IMR-90 (cell line): ENCODE results near the gene GOLGA3. TPM values are rescaled to one million over a fixed set of nuclear protein-coding genes. Genes with fewer than 3 reads are reported as not detected.
A peak's percentile ranks its signal among the peaks of the same experiment; 100 is the strongest.

Experiments
- ATAC-seq: fragments of 200-7000 bp; cut with Tn5 transposase; 2 replicates; pipeline ENCODE4 v1.9.1; 2020; ENCODE audit warnings: low read depth, mild to moderate bottlenecking, moderate library complexity
- BruUV-seq: library from RNA; stranded (reverse); fragments of 400-500 nt; replicated peaks from 2 replicates; lab custom pipeline; 2021; lab: Mats Ljungman, UMichigan
- CTCF ChIA-PET: fragments of 300-600 bp; formaldehyde crosslinking; extraction: SDS; loops from one replicate; lab custom pipeline; 2021; ENCODE audit warnings: antibody characterized with exemption; lab: Yijun Ruan, JAX
- POLR2A ChIA-PET: fragments of 300-600 bp; sonication (Branson Sonifier 250); formaldehyde crosslinking; loops from one replicate; lab custom pipeline; 2022; ENCODE audit warnings: antibody characterized with exemption; ENCODE audit not compliant: unreplicated experiment; lab: Charles Lee
- DNase-seq: peaks from one replicate; pipeline ENCODE4 v3.0.0; 2013
- H2AFZ ChIP-seq: replicated peaks from 2 replicates; pipeline ENCODE3; 2013; ENCODE audit warnings: low read length, mild to moderate bottlenecking; ENCODE audit not compliant: poor library complexity
- H2AK5ac ChIP-seq: 2 replicates; pipeline ENCODE4 v1.6.1; 2013; ENCODE audit warnings: low read depth, low read length, inconsistent platforms
- H2AK9ac ChIP-seq: replicated peaks from 2 replicates; pipeline ENCODE3; 2013; ENCODE audit warnings: mild to moderate bottlenecking, low read depth, low read length, moderate library complexity; ENCODE audit not compliant: poor library complexity
- H2BK120ac ChIP-seq: 2 replicates; pipeline ENCODE4 v1.6.1; 2013; ENCODE audit warnings: low read depth, low read length, inconsistent platforms
- H2BK15ac ChIP-seq: 3 replicates; pipeline ENCODE4 v1.6.1; 2013; ENCODE audit warnings: low read depth, low read length, inconsistent platforms
- H2BK20ac ChIP-seq: 2 replicates; pipeline ENCODE4 v1.6.1; 2013; ENCODE audit warnings: low read depth, mild to moderate bottlenecking, inconsistent platforms, low read length, moderate library complexity
- H2BK5ac ChIP-seq: 2 replicates; pipeline ENCODE4 v1.6.1; 2013; ENCODE audit warnings: mild to moderate bottlenecking, low read depth, low read length, inconsistent platforms; ENCODE audit not compliant: poor library complexity, severe bottlenecking
- H3K14ac ChIP-seq: replicated peaks from 2 replicates; pipeline ENCODE4 v1.6.1; 2013; ENCODE audit warnings: low read depth, low read length, inconsistent platforms
- H3K18ac ChIP-seq: 2 replicates; pipeline ENCODE4 v1.6.1; 2013; ENCODE audit warnings: low read depth, low read length, control low read depth
- H3K23ac ChIP-seq: 2 replicates; pipeline ENCODE4 v1.6.1; 2013; ENCODE audit warnings: low read depth, low read length, inconsistent platforms
- H3K27ac ChIP-seq: 2 replicates; pipeline ENCODE4 v1.5.1; 2013; ENCODE audit warnings: mild to moderate bottlenecking, control low read depth, low read length; ENCODE audit not compliant: insufficient read depth
- H3K27me3 ChIP-seq: 2 replicates; pipeline ENCODE4 v1.6.1; 2013; ENCODE audit warnings: low read length; ENCODE audit not compliant: control insufficient read depth, insufficient read depth
- H3K36me3 ChIP-seq: 2 replicates; pipeline ENCODE4 v1.6.1; 2013; ENCODE audit warnings: low read length, mixed read lengths; ENCODE audit not compliant: control insufficient read depth, insufficient read depth
- H3K4ac ChIP-seq: 2 replicates; pipeline ENCODE4 v1.6.1; 2013; ENCODE audit warnings: low read depth, low read length, inconsistent platforms
- H3K4me1 ChIP-seq: 2 replicates; pipeline ENCODE4 v1.6.1; 2013; ENCODE audit warnings: low read length, mixed read lengths; ENCODE audit not compliant: control insufficient read depth, insufficient read depth
- H3K4me2 ChIP-seq: 2 replicates; pipeline ENCODE4 v1.6.1; 2013; ENCODE audit warnings: low read depth, mild to moderate bottlenecking, control low read depth, low read length, moderate library complexity
- H3K4me3 ChIP-seq: 2 replicates; pipeline ENCODE4 v1.5.1; 2013; ENCODE audit warnings: low read depth, mild to moderate bottlenecking, control low read depth, low read length, moderate library complexity; ENCODE audit not compliant: insufficient read depth
- H3K56ac ChIP-seq: 2 replicates; pipeline ENCODE4 v1.6.1; 2013; ENCODE audit warnings: low read length, inconsistent platforms; ENCODE audit not compliant: insufficient read depth; ENCODE audit errors: extremely low read depth
- H3K79me1 ChIP-seq, 2 experiments: 2 replicates each; pipeline ENCODE4 v1.6.1; 2013; ENCODE audit warnings: low read length in 2 of 2, inconsistent platforms in 1 of 2, low read depth in 1 of 2
- H3K9ac ChIP-seq: 2 replicates; pipeline ENCODE4 v1.6.1; 2013; ENCODE audit warnings: low read depth, low read length, control low read depth
- H3K9me1 ChIP-seq: 2 replicates; pipeline ENCODE4 v1.6.1; 2013; ENCODE audit warnings: low read length, inconsistent platforms; ENCODE audit not compliant: insufficient read depth
- H3K9me3 ChIP-seq: 2 replicates; pipeline ENCODE4 v1.6.1; 2013; ENCODE audit warnings: low read length; ENCODE audit not compliant: control insufficient read depth, insufficient read depth
- H4K20me1 ChIP-seq: 2 replicates; pipeline ENCODE4 v1.6.1; 2013; ENCODE audit warnings: low read length, inconsistent platforms; ENCODE audit not compliant: insufficient read depth
- H4K5ac ChIP-seq: 2 replicates; pipeline ENCODE4 v1.6.1; 2013; ENCODE audit warnings: mild to moderate bottlenecking, low read depth, low read length, control low read depth
- H4K8ac ChIP-seq, 2 experiments: 2 replicates each; pipeline ENCODE4 v1.6.1; 2013; ENCODE audit warnings: low read depth in 2 of 2, low read length in 2 of 2, control low read depth in 1 of 2, inconsistent platforms in 1 of 2
- H4K91ac ChIP-seq: 2 replicates; pipeline ENCODE4 v1.6.1; 2013; ENCODE audit warnings: low read depth, low read length, inconsistent platforms; ENCODE audit not compliant: insufficient read depth
- BHLHE40 ChIP-seq: fragments of 150-350 bp; IDR thresholded peaks from 2 replicates; pipeline ENCODE4 v1.6.1; 2016; ENCODE audit warnings: mild to moderate bottlenecking, low read depth, low read length
- CHD1 ChIP-seq: IDR thresholded peaks from 2 replicates; pipeline ENCODE4 v1.6.1; 2012; ENCODE audit warnings: low read depth, low read length, improper control_type of control experiment
- CTCF ChIP-seq: conservative IDR thresholded peaks from 2 replicates; pipeline ENCODE4 v1.5.1; 2012; ENCODE audit warnings: mild to moderate bottlenecking, low read depth, low read length, improper control_type of control experiment
- ELK1 ChIP-seq: fragments of 150-350 bp; IDR thresholded peaks from 2 replicates; pipeline ENCODE4 v1.6.1; 2016; ENCODE audit warnings: low read depth, mild to moderate bottlenecking, low read length, moderate library complexity, borderline replicate concordance
- FOS ChIP-seq: fragments of 150-350 bp; IDR thresholded peaks from 2 replicates; pipeline ENCODE4 v1.6.1; 2016; ENCODE audit warnings: low read depth, low read length
- MAFK ChIP-seq: IDR thresholded peaks from 2 replicates; pipeline ENCODE4 v1.6.1; 2012; ENCODE audit warnings: low read depth, low read length, improper control_type of control experiment
- MAZ ChIP-seq: IDR thresholded peaks from 2 replicates; pipeline ENCODE4 v1.6.1; 2012; ENCODE audit warnings: low read depth, mild to moderate bottlenecking, low read length, improper control_type of control experiment, moderate library complexity, borderline replicate concordance
- MXI1 ChIP-seq: IDR thresholded peaks from 2 replicates; pipeline ENCODE4 v1.6.1; 2012; ENCODE audit warnings: low read depth, mild to moderate bottlenecking, low read length, moderate library complexity, borderline replicate concordance
- NFE2L2 ChIP-seq: fragments of 150-350 bp; IDR thresholded peaks from 2 replicates; pipeline ENCODE4 v1.6.1; 2016; ENCODE audit warnings: low read depth, mild to moderate bottlenecking, low read length
- POLR2A ChIP-seq: IDR thresholded peaks from 2 replicates; pipeline ENCODE4 v1.6.1; 2012; ENCODE audit warnings: mild to moderate bottlenecking, low read depth, low read length
- RAD21 ChIP-seq: IDR thresholded peaks from 2 replicates; pipeline ENCODE4 v1.6.1; 2012; ENCODE audit warnings: low read length, improper control_type of control experiment
- RCOR1 ChIP-seq: IDR thresholded peaks from 2 replicates; pipeline ENCODE4 v1.6.1; 2012; ENCODE audit warnings: mild to moderate bottlenecking, low read length, improper control_type of control experiment; ENCODE audit not compliant: insufficient replicate concordance
- RFX5 ChIP-seq: IDR thresholded peaks from 2 replicates; pipeline ENCODE4 v1.8.0; 2012; ENCODE audit warnings: low read depth, mild to moderate bottlenecking, low read length, moderate library complexity
- SMC3 ChIP-seq: fragments of 150-350 bp; IDR thresholded peaks from 2 replicates; pipeline ENCODE4 v1.6.1; 2016; ENCODE audit warnings: low read depth, mild to moderate bottlenecking, antibody characterized with exemption, low read length, moderate library complexity
- USF2 ChIP-seq: fragments of 150-350 bp; IDR thresholded peaks from 2 replicates; pipeline ENCODE4 v1.6.1; 2017; ENCODE audit warnings: mild to moderate bottlenecking, antibody characterized with exemption, low read length, low read depth
- WGBS, 2 experiments: methylation state at CpG; one replicate each; pipeline versions ENCODE4 v1.1.5 to v1.1.7; 2013; ENCODE audit warnings: missing lambda C conversion rate in 2 of 2; ENCODE audit not compliant: insufficient read length in 1 of 2; ENCODE audit errors: extremely low coverage in 2 of 2; 5-methylcytosine and 5-hydroxymethylcytosine counted together
- dilution Hi-C: fragments of 300-500 bp; cut with HindIII; formaldehyde crosslinking; loops from one replicate; pipeline ENCODE4 v1.14.3; 2018; ENCODE audit warnings: low sequenced_read_pairs; ENCODE audit not compliant: unreplicated experiment
- in situ Hi-C: fragments of 300-500 bp; cut with MboI; formaldehyde crosslinking; loops from 3 replicates; pipeline ENCODE4 v1.14.3; 2019; ENCODE audit warnings: low sequenced_read_pairs, inconsistent platforms, mixed read lengths
- intact Hi-C: fragments of 100-400 bp; cut with micrococcal nuclease; formaldehyde crosslinking; loops from 2 replicates; pipeline ENCODE4 v1.10.0; 2022
- polyA plus RNA-seq, 3 experiments: library from polyadenylated mRNA; depleted of rRNA; stranded (reverse); fragments of >200 nt; gene quantifications; 2 replicates each; pipeline ENCODE4 v1.2.3, GENCODE V29; 2012; ENCODE audit warnings: low replicate concordance in 1 of 3
- total RNA-seq: library from RNA; depleted of rRNA; stranded (reverse); fragments of >200 nt; gene quantifications from 2 replicates; pipeline ENCODE4 v1.2.3, GENCODE V29; 2012

Gene GOLGA3
- total and polyA plus RNA-seq, 2 of the 4 experiments (the other 2 are of a cell fraction), result 39.6 to 99.8 TPM

- intact Hi-C loops, result no loop called here
- ChIA-PET POLR2A (no interaction called here), CTCF (no interaction called here)
- Histone ChIP-seq H3K4me1 (no peaks in the 10 kb centered on the region), H3K27ac (no peak overlapping the region), H3K4me2 (no peak overlapping the region), H4K91ac (no peak overlapping the region), H2AK9ac (peak overlapping the region; percentile 28), H2BK20ac (no peak overlapping the region), H3K56ac (no peak overlapping the region), H3K27me3 (no peaks in the 10 kb centered on the region), H2BK15ac (no peak overlapping the region), H4K5ac (no peak overlapping the region), H3K9me3 (no peaks in the 10 kb centered on the region), H2BK5ac (no peak overlapping the region), H2AK5ac (no peak overlapping the region), H3K14ac (no peak overlapping the region), H3K4ac (no peak overlapping the region), H3K36me3 (peaks cover 84% of the 10 kb centered on the region), H3K9me1 (0 out of 2 replicates have a peak, but pooled peaks cover 5% of the 10 kb centered on the region), H2BK120ac (no peak overlapping the region), H3K4me3 (no peak overlapping the region), H3K79me1 (peaks cover 26 to 29% of the 10 kb centered on the region in 2 experiments; a peak in 3 of 4 replicates), H3K23ac (no peak overlapping the region), H3K9ac (no peak overlapping the region), H2AFZ (no peak overlapping the region), H3K18ac (no peak overlapping the region), H4K8ac (no peak overlapping the region), H4K20me1 (peaks cover 24% of the 10 kb centered on the region)
- TF ChIP-seq CTCF, result no peak
- no peak for TF ChIP-seq MXI1
- TF ChIP-seq USF2, result no peak
- no peak for TF ChIP-seq RCOR1
- TF ChIP-seq NFE2L2, result no peak
- no peak for TF ChIP-seq MAZ
- TF ChIP-seq POLR2A, result no peak
- no peak for TF ChIP-seq ELK1
- TF ChIP-seq SMC3, result no peak
- TF ChIP-seq CHD1, result no peak
- TF ChIP-seq MAFK, result no peak
- TF ChIP-seq BHLHE40, result no peak
- no peak for TF ChIP-seq RAD21
- TF ChIP-seq FOS, result no peak
- TF ChIP-seq RFX5, result no peak
- ATAC-seq, result no peak
- BruUV-seq, result no TSS peak
- in situ Hi-C loops, result no loop called here
- DNase-seq, result no peak
- dilution Hi-C loops, result no loop called here
- 96% methylated on average over 4 of the region's 20 CpGs; no CpG with 5 or more reads in 1 of the 2 experiments for WGBS, 2 experiments
Observed at GRCh38 chr12:132777614-132778013, 51.1 kb downstream of the GOLGA3 start.
